DMS79 treated with DMSO at 0.1 percent for 48 hours (cell line): Measurements from ENCODE around the gene MLH1.

Experiments
- DNase-seq: peaks from one replicate; lab custom pipeline; 2025; lab: John Stamatoyannopoulos, UW

The MLH1 gene

GRCh38 chr3:36981006-36981405 is 12.3 kb upstream of the MLH1 start:
- DNase-seq = no peak

GRCh38 chr3:36988356-36988755 is 5.0 kb upstream of the MLH1 start:
- no peak for DNase-seq

GRCh38 chr3:36989005-36989404 is 4.3 kb upstream of the MLH1 start:
- no peak for DNase-seq

GRCh38 chr3:36989568-36989967 is 3.8 kb upstream of the MLH1 start:
- DNase-seq = no peak

GRCh38 chr3:36991147-36991546 is 2.2 kb upstream of the MLH1 start:
- no peak for DNase-seq

GRCh38 chr3:36991923-36992805 is 1.2 kb upstream of the MLH1 start:
- no peak for DNase-seq

GRCh38 chr3:36992806-36993325 is 452 bp upstream of the MLH1 start, which contains the start of gene EPM2AIP1:
Gene EPM2AIP1, minus strand, starts transcription at chr3:36993131. Its CDS starts 54 bp downstream, at chr3:36993077.
- no peak for DNase-seq

GRCh38 chr3:37014620-37015019 is 21.3 kb downstream of the MLH1 start:
- no peak for DNase-seq

- DNase-seq = no peak
Observed at GRCh38 chr3:37015642-37016041, 22.3 kb downstream of the MLH1 start.

- no peak for DNase-seq
Observed at GRCh38 chr3:37016903-37017302, 23.6 kb downstream of the MLH1 start.

- DNase-seq = no peak
Observed at GRCh38 chr3:37017683-37018082, 24.4 kb downstream of the MLH1 start.

GRCh38 chr3:37024092-37024491 is 30.8 kb downstream of the MLH1 start:
- no peak for DNase-seq

- no peak for DNase-seq
Observed at GRCh38 chr3:37024820-37025405, 31.6 kb downstream of the MLH1 start.

- DNase-seq = no peak
Observed at GRCh38 chr3:37025561-37026335, 32.4 kb downstream of the MLH1 start.

GRCh38 chr3:37026851-37027250 is 33.5 kb downstream of the MLH1 start:
- DNase-seq = peak; percentile 28

- DNase-seq = peak; percentile 75
Observed at GRCh38 chr3:37028329-37028728, 35.0 kb downstream of the MLH1 start.

- no peak for DNase-seq
Observed at GRCh38 chr3:37029111-37029510, 35.8 kb downstream of the MLH1 start.

GRCh38 chr3:37029516-37030163 is 36.3 kb downstream of the MLH1 start:
- no peak for DNase-seq

- DNase-seq = no peak
Observed at GRCh38 chr3:37030588-37030987, 37.3 kb downstream of the MLH1 start.

- no peak for DNase-seq
Observed at GRCh38 chr3:37031096-37031682, 37.9 kb downstream of the MLH1 start.

GRCh38 chr3:37032961-37033360 is 39.6 kb downstream of the MLH1 start:
- DNase-seq = no peak

- no peak for DNase-seq
Observed at GRCh38 chr3:37037352-37037751, 44.0 kb downstream of the MLH1 start.
